ENCODE data around the gene NOA1.

Gene NOA1

DNA sequence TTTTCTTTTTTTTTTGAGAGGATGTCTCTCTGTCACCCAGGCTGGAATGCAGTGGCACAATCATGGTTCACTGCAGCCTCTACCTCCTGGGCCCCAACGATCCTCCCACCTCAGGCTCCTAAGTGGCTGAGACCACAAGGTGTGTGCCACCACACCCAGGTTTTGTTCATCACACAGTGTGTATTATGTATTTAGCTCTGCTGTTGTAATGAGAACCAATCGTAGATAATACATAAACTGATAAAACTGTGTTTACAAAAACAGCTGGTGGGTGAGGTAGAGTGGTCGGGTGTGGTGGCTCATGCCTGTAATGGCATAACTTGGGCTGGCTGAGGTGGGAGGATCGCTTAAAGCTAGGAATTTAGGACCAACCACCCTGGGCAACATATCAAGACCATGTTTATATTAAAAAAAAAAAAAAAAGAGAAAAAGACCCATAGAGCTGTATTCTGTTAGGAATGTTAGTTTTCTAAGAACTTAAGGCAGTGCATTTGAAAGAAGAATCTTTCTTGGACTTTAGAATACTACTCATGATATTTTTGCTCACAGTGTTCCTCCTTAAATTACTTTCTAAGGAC lies 36.2 kb upstream of the NOA1 start:
- TF ChIP-seq POLR2AphosphoS5 (IDR thresholded peaks at IDR 0.05; ENCODE audit: low read depth, low read length) (no peak), SIN3A (IDR thresholded peaks at IDR 0.05; ENCODE audit: borderline replicate concordance, insufficient read depth, low read length) (no peak), FOXP2 (optimal IDR thresholded peaks at IDR 0.05; ENCODE audit: borderline replicate concordance, extremely low read depth, extremely low read length, insufficient read depth) (no peak), TAF1 (IDR thresholded peaks at IDR 0.05; ENCODE audit: borderline replicate concordance, insufficient read depth, low read length) (no peak)
- TF ChIP-seq, protein P1, sequence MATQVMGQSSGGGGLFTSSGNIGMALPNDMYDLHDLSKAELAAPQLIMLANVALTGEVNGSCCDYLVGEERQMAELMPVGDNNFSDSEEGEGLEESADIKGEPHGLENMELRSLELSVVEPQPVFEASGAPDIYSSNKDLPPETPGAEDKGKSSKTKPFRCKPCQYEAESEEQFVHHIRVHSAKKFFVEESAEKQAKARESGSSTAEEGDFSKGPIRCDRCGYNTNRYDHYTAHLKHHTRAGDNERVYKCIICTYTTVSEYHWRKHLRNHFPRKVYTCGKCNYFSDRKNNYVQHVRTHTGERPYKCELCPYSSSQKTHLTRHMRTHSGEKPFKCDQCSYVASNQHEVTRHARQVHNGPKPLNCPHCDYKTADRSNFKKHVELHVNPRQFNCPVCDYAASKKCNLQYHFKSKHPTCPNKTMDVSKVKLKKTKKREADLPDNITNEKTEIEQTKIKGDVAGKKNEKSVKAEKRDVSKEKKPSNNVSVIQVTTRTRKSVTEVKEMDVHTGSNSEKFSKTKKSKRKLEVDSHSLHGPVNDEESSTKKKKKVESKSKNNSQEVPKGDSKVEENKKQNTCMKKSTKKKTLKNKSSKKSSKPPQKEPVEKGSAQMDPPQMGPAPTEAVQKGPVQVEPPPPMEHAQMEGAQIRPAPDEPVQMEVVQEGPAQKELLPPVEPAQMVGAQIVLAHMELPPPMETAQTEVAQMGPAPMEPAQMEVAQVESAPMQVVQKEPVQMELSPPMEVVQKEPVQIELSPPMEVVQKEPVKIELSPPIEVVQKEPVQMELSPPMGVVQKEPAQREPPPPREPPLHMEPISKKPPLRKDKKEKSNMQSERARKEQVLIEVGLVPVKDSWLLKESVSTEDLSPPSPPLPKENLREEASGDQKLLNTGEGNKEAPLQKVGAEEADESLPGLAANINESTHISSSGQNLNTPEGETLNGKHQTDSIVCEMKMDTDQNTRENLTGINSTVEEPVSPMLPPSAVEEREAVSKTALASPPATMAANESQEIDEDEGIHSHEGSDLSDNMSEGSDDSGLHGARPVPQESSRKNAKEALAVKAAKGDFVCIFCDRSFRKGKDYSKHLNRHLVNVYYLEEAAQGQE (IDR thresholded peaks at IDR 0.05; ENCODE audit: insufficient read depth in 1 of 2, low read depth in 2 of 2, low read length in 2 of 2) = no peak

DNA sequence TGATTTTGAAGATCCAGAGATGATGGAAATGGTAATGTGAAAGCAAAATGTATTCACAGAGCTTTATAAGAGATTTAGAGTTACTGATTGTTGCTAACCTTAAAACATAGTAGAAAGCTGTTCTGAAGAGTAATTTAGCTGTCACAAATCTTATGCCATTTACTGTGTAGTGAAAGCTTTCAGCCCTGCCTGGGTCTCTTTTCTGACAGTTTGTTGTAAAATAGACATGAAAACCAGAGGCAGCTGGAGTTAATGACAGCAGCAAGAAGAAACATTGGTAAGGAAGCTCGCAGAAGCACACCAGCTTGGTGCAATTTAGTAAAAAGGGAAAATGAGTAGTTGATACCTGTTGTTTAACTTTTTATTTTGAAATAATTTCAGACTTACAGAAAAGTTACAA lies 22.3 kb upstream of the NOA1 start:
- TF ChIP-seq POLR2AphosphoS5 (IDR thresholded peaks at IDR 0.05; ENCODE audit: low read depth, low read length) (no peak), SIN3A (IDR thresholded peaks at IDR 0.05; ENCODE audit: borderline replicate concordance, insufficient read depth, low read length) (no peak), FOXP2 (optimal IDR thresholded peaks at IDR 0.05; ENCODE audit: borderline replicate concordance, extremely low read depth, extremely low read length, insufficient read depth) (no peak), TAF1 (IDR thresholded peaks at IDR 0.05; ENCODE audit: borderline replicate concordance, insufficient read depth, low read length) (no peak)
- TF ChIP-seq, protein P1 (IDR thresholded peaks at IDR 0.05; ENCODE audit: insufficient read depth in 1 of 2, low read depth in 2 of 2, low read length in 2 of 2) = no peak

GRCh38 chr4:56995525-56995924 lies 18.1 kb upstream of the NOA1 start:
- TF ChIP-seq POLR2AphosphoS5 (IDR thresholded peaks at IDR 0.05; ENCODE audit: low read depth, low read length) = no peak
- TF ChIP-seq, protein P1 (IDR thresholded peaks at IDR 0.05; ENCODE audit: insufficient read depth in 1 of 2, low read depth in 2 of 2, low read length in 2 of 2) = no peak
- TF ChIP-seq FOXP2 (optimal IDR thresholded peaks at IDR 0.05; ENCODE audit: borderline replicate concordance, extremely low read depth, extremely low read length, insufficient read depth) = no peak
- no peak for TF ChIP-seq SIN3A (IDR thresholded peaks at IDR 0.05; ENCODE audit: borderline replicate concordance, insufficient read depth, low read length)
- no peak for TF ChIP-seq TAF1 (IDR thresholded peaks at IDR 0.05; ENCODE audit: borderline replicate concordance, insufficient read depth, low read length)

GRCh38 chr4:56990109-56990905 lies 12.9 kb upstream of the NOA1 start:
- TF ChIP-seq SIN3A (IDR thresholded peaks at IDR 0.05; ENCODE audit: borderline replicate concordance, insufficient read depth, low read length) = no peak
- no peak for TF ChIP-seq POLR2AphosphoS5 (IDR thresholded peaks at IDR 0.05; ENCODE audit: low read depth, low read length)
- TF ChIP-seq, protein P1 (IDR thresholded peaks at IDR 0.05; ENCODE audit: insufficient read depth in 1 of 2, low read depth in 2 of 2, low read length in 2 of 2) = no peak
- no peak for TF ChIP-seq TAF1 (IDR thresholded peaks at IDR 0.05; ENCODE audit: borderline replicate concordance, insufficient read depth, low read length)
- no peak for TF ChIP-seq FOXP2 (optimal IDR thresholded peaks at IDR 0.05; ENCODE audit: borderline replicate concordance, extremely low read depth, extremely low read length, insufficient read depth)

Measured in PFSK-1 (cell line).